Measurements from ENCODE around the gene PLPPR3. TPM values are rescaled to one million over a fixed set of nuclear protein-coding genes. Genes with fewer than 3 reads are reported as not detected.

The PLPPR3 gene
- total RNA-seq, 4 donors from 2014 or later, result not detected

DNA sequence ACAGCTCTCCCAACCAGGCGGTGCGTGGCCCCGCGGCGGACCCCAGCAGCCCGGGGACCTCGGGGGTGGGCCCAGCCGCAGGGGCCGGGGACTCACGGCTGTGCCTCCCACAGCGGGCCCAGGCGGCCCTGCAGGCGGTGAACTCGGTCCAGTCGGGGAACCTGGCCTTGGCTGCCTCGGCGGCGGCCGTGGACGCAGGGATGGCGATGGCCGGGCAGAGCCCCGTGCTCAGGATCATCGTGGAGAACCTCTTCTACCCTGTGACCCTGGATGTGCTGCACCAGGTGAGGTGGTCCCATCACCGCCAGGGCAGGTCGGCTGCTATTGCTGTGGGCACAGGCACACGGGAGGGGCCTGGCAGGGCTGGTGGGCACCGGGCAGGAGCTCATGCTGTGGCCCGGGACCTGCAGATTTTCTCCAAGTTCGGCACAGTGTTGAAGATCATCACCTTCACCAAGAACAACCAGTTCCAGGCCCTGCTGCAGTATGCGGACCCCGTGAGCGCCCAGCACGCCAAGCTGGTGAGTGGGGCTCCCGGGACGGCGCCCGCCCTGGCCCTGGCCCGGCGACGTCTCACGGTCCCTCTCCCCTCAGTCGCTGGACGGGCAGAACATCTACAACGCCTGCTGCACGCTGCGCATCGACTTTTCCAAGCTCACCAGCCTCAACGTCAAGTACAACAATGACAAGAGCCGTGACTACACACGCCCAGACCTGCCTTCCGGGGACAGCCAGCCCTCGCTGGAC, 17.2 kb downstream of the PLPPR3 start:
- Histone ChIP-seq H3K9me3 (no peaks in the 10 kb centered on the region), H3K4me1 (peaks cover 39% of the 10 kb centered on the region)

DNA sequence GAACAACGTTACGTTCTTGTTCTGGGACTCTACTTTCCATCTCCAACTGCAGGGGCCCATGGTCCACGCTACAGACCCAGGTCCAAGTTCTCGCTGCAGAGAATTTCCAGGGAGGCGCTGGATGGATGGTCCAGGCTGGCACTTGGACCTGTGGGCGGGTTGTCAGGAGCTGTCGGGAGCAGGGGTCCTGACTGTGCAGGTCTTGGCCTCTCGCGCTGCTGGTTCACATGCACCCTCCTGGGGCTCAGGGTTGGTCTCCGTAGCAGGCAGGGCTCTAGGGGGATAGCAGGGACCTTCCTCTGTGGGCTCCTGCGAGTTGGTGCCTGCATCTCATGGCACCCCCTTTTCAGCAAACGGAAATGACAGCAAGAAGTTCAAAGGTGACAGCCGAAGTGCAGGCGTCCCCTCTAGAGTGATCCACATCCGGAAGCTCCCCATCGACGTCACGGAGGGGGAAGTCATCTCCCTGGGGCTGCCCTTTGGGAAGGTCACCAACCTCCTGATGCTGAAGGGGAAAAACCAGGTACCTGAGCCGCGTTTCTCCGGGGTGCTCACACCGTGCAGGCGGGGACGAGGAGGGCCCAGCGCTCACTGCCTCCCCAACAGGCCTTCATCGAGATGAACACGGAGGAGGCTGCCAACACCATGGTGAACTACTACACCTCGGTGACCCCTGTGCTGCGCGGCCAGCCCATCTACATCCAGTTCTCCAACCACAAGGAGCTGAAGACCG, 17.9 kb downstream of the PLPPR3 start:
- no peaks in the 10 kb centered on the region for H3K27me3 ChIP-seq
- WGBS, result 91% methylated on average over 21 of the region's 31 CpGs
- H3K27ac ChIP-seq, result no peak overlapping the region
- DNase-seq (ENCODE audit: low spot score in 2 of 2), result no peak
- H3K4me1 ChIP-seq, result peaks cover 47% of the 10 kb centered on the region
- no peak for TF ChIP-seq POLR2A (IDR thresholded peaks at IDR 0.05)
- no peak for TF ChIP-seq EP300 (IDR thresholded peaks at IDR 0.05)
- no peak for TF ChIP-seq POLR2AphosphoS5 (IDR thresholded peaks at IDR 0.05)
- TF ChIP-seq, protein P1, sequence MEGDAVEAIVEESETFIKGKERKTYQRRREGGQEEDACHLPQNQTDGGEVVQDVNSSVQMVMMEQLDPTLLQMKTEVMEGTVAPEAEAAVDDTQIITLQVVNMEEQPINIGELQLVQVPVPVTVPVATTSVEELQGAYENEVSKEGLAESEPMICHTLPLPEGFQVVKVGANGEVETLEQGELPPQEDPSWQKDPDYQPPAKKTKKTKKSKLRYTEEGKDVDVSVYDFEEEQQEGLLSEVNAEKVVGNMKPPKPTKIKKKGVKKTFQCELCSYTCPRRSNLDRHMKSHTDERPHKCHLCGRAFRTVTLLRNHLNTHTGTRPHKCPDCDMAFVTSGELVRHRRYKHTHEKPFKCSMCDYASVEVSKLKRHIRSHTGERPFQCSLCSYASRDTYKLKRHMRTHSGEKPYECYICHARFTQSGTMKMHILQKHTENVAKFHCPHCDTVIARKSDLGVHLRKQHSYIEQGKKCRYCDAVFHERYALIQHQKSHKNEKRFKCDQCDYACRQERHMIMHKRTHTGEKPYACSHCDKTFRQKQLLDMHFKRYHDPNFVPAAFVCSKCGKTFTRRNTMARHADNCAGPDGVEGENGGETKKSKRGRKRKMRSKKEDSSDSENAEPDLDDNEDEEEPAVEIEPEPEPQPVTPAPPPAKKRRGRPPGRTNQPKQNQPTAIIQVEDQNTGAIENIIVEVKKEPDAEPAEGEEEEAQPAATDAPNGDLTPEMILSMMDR (IDR thresholded peaks at IDR 0.05), result no peak
- peaks cover 57% of the 10 kb centered on the region for H3K36me3 ChIP-seq
- H3K4me3 ChIP-seq, result no peak overlapping the region
- no peaks in the 10 kb centered on the region for H3K9me3 ChIP-seq

More for the DNA sequence above, 17.2 kb downstream of the PLPPR3 start:
- no peak for DNase-seq (ENCODE audit: low spot score in 2 of 2)
- peaks cover 65% of the 10 kb centered on the region for H3K36me3 ChIP-seq
- no peak for TF ChIP-seq POLR2AphosphoS5 (IDR thresholded peaks at IDR 0.05)
- TF ChIP-seq EP300 (IDR thresholded peaks at IDR 0.05), result no peak
- TF ChIP-seq, protein P1 (IDR thresholded peaks at IDR 0.05), result no peak
- no peak for TF ChIP-seq POLR2A (IDR thresholded peaks at IDR 0.05)
- H3K27ac ChIP-seq, result no peak overlapping the region
- H3K27me3 ChIP-seq, result no peaks in the 10 kb centered on the region
- no peak overlapping the region for H3K4me3 ChIP-seq
- WGBS, result 93% methylated on average over 6 of the region's 53 CpGs

DNA sequence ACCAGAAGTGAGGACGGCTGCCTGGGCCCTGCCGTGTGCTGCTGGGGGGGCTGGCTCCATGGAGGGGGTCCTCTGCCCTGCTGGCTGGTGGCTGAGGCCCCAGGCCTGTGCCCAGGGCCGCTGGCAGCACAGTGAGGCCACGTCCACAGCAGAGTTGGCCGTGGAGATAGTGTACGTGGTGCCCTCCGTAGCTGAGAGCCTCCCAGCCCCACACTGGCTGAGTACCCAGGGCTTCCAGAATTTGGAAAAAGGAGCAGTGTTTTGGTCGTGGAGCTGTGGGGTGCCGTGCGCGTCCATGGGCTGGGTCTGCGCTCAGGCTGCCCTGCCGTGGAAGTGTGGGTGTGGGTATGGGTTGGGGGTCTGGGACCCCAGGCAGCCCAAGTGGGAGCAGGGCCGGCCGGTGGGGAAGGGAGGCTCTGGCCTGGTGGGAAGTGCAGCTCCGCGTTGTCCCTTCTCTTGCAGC, 18.6 kb downstream of the PLPPR3 start:
- no peak overlapping the region for H3K27ac ChIP-seq
- TF ChIP-seq POLR2A (IDR thresholded peaks at IDR 0.05) (no peak), EP300 (IDR thresholded peaks at IDR 0.05) (no peak), POLR2AphosphoS5 (IDR thresholded peaks at IDR 0.05) (no peak)
- TF ChIP-seq, protein P1 (IDR thresholded peaks at IDR 0.05), result no peak
- peaks cover 50% of the 10 kb centered on the region for H3K36me3 ChIP-seq
- H3K27me3 ChIP-seq, result no peaks in the 10 kb centered on the region
- H3K4me1 ChIP-seq, result peaks cover 52% of the 10 kb centered on the region
- peak overlapping the region; percentile 69 for H3K4me3 ChIP-seq
- WGBS, result 78% methylated on average over 7 of the region's 17 CpGs
- H3K9me3 ChIP-seq, result no peaks in the 10 kb centered on the region
- DNase-seq (ENCODE audit: low spot score in 2 of 2), result no peak

DNA sequence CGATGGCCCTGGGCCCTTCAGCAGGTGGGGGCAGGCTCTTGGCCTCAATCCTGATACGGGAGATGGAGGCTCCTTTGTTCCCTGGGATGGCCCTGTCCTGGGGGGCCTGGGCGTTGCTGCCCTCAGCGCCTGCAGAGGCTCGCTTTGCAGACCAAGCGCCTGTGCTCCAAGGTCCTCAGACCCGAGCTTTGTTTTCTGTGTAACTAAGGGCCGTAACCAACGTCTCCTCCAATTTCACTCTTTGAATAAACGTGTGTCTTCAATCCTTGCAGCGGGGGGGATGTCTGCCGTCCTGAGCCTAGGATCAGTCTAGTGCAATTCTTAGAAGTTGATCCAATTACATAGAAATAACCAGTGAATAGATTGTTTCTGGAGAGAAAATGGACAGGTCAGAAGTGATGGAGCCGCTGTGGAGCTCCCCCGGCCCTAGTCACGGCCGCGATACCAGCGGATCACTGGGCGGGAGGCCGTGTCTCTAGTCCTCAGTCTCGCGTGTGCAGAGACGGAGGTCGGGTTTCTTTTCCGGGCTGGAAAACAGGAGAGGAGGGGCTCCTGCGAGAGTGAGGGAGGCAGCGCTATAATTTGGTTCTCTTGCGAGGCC, 19.2 kb downstream of the PLPPR3 start:
- H3K36me3 ChIP-seq, result peaks cover 45% of the 10 kb centered on the region
- 65% methylated on average over 28 of the region's 28 CpGs for WGBS
- no peaks in the 10 kb centered on the region for H3K27me3 ChIP-seq
- H3K9me3 ChIP-seq, result no peaks in the 10 kb centered on the region
- H3K4me1 ChIP-seq, result peaks cover 52% of the 10 kb centered on the region
- no peak for DNase-seq (ENCODE audit: low spot score in 2 of 2)
- TF ChIP-seq, protein P1 (IDR thresholded peaks at IDR 0.05), result no peak
- no peak for TF ChIP-seq POLR2AphosphoS5 (IDR thresholded peaks at IDR 0.05)
- no peak for TF ChIP-seq EP300 (IDR thresholded peaks at IDR 0.05)
- TF ChIP-seq POLR2A (IDR thresholded peaks at IDR 0.05), result no peak
- peak overlapping the region; percentile 69 for H3K4me3 ChIP-seq
- peak overlapping the region; percentile 100 for H3K27ac ChIP-seq

All from suprapubic skin (tissue), 4 donors.